ENCODE data around the gene NT5E.

Gene NT5E

DNA sequence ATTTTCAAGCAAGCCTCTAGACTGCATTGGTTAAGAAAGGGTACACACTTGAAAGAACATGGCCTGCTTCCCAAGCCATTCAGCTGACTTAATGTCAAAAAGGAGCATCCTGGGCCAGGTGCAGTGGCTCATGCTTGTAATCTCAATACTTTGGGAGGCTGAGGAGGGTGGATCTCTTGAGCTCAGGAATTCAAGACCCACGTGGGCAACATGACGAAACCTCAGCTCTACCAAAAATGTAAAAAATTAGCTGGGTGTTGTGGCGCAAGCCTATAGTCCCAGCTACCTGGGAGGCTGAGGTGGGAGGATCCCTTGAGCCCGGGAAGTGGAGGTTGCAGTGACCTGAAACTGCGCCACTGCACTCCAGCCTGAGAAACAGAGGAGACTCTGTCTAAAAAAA lies 26.9 kb upstream of the NT5E start:
- DNase-seq, result no peak

GRCh38 chr6:85424981-85425380 lies 24.9 kb upstream of the NT5E start:
- DNase-seq, result no peak

- DNase-seq, result no peak
Observed at GRCh38 chr6:85425997-85426396, 23.9 kb upstream of the NT5E start.

- DNase-seq, result no peak
Observed at GRCh38 chr6:85428486-85428885, 21.4 kb upstream of the NT5E start.

DNA sequence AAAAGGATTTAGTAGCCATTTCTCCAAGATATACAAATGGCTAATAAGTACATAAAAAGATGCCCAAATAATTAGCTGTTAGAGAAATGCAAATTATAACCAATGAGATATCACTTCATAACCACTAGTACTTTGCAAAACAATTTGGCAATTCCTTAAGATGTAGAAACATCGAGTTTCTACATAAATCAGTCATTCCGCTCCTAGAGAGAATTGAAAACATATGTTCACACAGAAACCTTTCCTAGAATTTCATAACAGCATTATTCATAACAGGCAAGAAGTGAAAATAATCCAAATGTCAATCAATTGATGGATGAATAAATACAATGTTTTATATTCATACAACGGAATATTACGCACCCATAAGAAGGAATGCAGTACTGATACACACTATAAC lies 20.5 kb upstream of the NT5E start:
- DNase-seq, result no peak

DNA sequence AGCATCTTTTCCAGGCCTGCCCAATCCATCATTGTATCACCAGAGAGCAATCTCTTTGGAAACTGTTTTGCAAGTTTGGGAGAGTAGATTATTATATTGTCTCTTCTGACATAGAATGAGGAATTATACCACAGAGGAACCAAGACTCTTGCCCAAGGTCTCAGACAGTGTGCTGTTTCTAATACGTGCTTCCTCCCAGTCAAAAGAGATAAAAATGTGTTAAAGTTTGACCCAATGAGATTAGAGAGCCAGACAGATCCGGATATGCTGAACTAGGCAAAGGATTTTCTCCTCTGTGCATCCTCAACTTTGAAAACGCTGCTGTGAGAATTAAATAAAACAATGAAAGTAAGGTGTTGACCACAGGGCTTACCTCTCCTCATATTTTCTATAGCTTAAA lies 18.6 kb upstream of the NT5E start:
- DNase-seq, result no peak

DNA sequence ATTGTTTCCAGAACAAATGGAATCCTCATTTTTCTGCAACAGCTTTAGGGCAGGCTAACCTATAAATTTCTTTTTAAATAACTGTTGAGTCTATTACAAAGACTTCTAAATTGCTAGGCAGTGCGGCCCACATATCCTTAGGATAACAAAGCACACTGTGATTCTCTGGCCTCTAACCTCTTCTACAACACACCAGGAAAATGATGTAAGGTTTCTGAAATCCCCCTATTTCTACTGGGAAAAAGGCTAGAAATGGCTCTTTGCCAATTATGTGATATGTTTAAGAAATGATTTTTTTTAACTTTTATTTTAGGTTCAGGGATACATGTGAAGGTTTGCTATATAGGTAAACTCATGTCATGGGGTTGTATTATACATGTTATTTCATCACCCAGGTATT lies 17.3 kb upstream of the NT5E start:
- DNase-seq, result no peak

- DNase-seq, result no peak
Observed at GRCh38 chr6:85435851-85436250, 14.0 kb upstream of the NT5E start.

GRCh38 chr6:85436411-85436810 lies 13.5 kb upstream of the NT5E start:
- DNase-seq, result no peak

DNA sequence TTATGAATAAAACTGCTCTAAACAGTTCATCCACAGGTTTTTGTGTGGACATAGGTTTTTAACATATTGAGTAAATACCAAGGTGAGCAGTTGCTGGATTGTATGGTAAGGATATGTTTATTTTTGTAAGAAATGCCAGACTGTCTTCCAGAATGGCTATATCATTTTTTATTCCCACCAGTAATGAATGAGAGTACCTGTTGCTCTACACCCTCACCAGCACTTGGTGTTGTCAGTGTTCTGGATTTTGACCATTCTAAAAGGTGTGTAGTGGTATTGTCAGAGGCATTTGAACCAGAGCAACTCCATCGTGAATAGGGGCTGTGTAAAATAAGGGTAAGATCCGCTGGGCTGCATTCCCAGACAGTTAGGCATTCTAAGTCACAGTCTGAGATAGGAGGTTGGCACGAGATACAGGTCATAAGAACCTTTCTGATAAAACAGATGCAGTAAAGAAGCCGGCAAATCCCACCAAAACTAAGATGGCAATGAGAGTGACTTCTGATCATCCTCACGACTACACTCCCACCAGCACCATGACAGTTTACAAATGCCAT lies 12.9 kb upstream of the NT5E start:
- DNase-seq, result no peak

DNA sequence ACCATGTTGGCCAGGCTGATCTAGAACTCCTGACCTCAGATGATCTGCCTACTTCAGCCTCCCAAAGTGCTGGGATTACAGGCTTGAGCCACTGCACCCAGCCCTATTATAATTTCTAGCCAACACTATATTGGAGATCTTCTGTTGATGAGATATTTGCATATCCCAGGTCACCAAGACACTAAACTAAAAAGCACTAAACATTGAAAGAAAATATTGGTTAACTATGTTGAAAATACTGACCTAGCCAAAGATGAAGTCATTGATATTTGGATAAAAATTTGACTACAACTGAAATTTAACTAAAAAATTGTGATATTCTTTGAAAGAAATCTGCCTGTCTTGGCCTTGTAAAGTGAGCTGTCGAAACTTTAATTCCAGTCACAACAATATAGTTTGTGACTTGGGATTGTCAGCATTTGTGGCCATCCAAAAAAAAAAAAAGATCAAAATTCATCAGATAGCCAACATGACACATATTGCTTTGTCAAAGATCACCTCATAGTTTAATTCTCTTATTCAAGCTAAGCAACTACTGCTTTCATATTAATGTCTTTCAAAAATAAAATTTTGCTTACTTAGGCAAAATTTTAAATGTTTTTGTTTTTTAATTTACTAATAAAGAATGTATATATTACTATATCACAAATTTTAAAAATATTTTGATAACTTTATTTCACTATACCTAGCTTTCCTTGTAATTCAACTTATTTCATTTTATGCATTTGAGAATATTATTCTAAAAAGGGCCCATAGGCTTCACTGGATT lies 6.3 kb upstream of the NT5E start:
- no peak for DNase-seq

DNA sequence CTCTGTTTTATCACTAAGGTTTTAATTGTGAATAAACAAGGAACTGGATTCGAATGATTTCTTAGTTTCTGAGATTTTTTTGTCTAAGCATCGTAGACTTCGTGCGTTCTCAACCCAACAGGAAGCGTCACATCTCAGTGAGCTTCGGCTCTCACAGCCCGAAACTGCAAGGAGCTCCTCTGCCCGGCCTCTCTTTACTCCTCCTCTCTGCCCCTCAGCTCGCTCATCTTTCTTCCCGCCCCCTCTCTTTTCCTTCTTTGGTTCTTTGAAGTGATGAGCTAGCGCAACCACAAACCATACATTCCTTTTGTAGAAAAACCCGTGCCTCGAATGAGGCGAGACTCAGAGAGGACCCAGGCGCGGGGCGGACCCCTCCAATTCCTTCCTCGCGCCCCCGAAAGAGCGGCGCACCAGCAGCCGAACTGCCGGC lies 480 bp upstream of the NT5E start:
- DNase-seq, result peak; percentile 78

DNA sequence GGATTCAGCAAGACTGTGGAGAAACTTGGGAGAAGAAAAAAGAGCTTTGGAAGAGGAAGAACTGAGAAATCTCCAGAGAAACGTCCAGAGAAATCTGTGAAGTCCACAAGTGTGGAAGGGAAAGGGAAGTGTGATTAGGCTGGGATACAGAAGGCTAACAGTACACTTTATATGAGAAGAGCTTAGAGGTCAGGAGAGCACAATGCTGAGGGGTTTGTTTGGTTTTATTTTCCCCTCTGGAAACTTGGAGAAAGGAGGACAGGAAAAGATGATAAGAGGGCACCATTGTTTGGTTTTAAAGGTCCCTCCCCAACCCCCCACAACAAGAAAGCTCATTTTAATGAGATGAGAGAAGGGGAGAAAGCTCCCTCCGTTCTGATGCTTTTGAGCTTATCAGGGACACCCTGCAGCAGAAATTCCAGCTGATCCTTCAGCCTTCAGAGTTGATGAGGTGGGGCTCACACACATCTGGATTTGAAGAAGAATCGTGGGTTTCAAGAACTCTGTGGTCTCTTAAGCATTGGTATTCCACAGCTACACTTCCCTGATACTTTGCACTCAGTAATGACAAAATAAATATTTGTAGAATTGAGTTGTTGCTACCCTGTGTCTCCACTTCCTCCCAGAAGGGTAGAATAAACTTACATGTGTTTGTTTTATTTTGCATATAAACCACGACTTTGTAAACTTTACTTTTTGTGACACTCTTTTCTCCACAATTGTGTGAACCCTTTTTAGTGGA lies 1.9 kb downstream of the NT5E start:
- DNase-seq, result no peak

- DNase-seq, result no peak
Observed at GRCh38 chr6:85452441-85452881, 2.6 kb downstream of the NT5E start.

DNA sequence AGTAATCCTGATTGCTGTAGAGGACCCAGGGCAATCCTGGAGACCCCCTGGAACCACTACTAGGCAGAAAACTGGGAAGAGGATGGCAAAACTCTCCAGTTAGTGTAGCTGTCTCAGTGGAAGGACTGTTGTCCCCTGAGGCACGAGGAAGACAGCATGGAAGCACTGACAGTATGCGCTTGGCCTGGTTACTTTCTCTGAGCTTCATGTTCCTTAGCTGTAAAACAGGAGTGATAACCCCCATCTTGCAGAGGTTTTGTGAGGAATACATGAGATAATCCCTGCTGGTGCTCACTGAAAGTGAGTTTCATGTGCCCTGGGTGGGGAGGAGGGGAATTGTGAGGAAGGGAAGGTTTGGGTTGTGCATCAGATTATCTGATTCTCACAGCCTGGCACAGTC lies 3.2 kb downstream of the NT5E start:
- no peak for DNase-seq

DNA sequence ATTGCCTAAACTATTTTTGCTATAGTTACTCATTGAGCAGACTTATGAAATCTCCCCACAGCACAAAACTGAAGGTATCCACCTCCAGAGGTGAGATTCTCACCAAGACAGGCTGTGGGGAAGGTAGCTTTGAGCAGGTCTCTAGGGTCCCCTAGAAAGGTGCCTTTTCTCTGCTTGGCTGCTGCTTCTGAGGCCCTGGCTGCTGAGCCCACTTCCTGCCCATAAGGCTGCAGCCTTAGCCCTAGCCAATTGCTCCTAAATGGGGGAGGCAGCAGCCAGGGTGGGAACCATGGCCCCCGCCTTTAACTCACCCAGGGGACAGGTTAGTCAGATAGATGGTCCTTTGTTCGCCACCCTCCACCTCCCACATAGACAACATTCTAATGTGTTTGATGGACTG lies 3.6 kb downstream of the NT5E start:
- no peak for DNase-seq

- DNase-seq, result no peak
Observed at GRCh38 chr6:85455471-85456026, 5.7 kb downstream of the NT5E start.

- no peak for DNase-seq
Observed at GRCh38 chr6:85456782-85457181, 6.9 kb downstream of the NT5E start.

DNA sequence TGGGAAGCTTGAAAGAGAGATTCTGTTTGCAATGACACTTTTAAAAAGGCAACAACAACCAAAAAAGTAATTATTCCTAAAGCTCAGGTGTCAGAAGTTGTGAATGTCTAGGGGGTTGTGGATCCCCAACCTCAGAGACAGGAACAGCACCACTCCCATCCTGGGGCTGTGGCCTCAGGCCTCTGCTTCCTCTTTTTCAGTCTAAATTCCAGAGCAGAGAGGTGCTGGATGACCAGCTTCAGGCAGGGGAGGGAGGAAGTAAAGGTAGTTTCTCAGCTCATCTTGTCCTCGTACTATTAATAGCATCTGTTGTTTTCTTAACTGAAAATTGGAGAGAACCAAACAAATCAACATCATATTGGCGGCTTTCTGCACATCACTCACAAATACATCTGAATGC lies 8.3 kb downstream of the NT5E start:
- no peak for DNase-seq

GRCh38 chr6:85458782-85459181 lies 8.9 kb downstream of the NT5E start:
- DNase-seq, result no peak

GRCh38 chr6:85459224-85459901 lies 9.5 kb downstream of the NT5E start:
- DNase-seq, result no peak

GRCh38 chr6:85460154-85460920 lies 10.5 kb downstream of the NT5E start:
- no peak for DNase-seq

All from left hindlimb (tissue), 1 donor.